Memory B cell (primary cell): ENCODE measurements around the gene ZNF593OS.

Experiments
- ATAC-seq: fragments of 150-1000 bp; cut with Tn5 transposase; 2 replicates; pipeline ENCODE4 v1.10.0; 2021; ENCODE audit warnings: low read depth, mild to moderate bottlenecking, moderate library complexity
- DNase-seq, 2 donors: peaks; one replicate each; pipeline ENCODE4 v3.0.0; 2022; ENCODE audit warnings: low spot score in 2 of 2
- H3K27ac Mint-ChIP-seq: one replicate; pipeline ENCODE4 v1.8.0; 2022; ENCODE audit warnings: mild to moderate bottlenecking, moderate library complexity, mixed read lengths
- H3K27me3 Mint-ChIP-seq: one replicate; pipeline ENCODE4 v1.8.0; 2022; ENCODE audit warnings: mixed read lengths
- H3K36me3 Mint-ChIP-seq: one replicate; pipeline ENCODE4 v1.8.0; 2022; ENCODE audit warnings: mild to moderate bottlenecking, mixed read lengths
- H3K4me1 Mint-ChIP-seq: one replicate; pipeline ENCODE4 v1.8.0; 2022; ENCODE audit warnings: mixed read lengths
- H3K4me3 Mint-ChIP-seq: one replicate; pipeline ENCODE4 v1.8.0; 2022; ENCODE audit warnings: mild to moderate bottlenecking, moderate library complexity, mixed read lengths
- H3K9me3 Mint-ChIP-seq: one replicate; pipeline ENCODE4 v1.8.0; 2022; ENCODE audit warnings: mixed read lengths

The ZNF593OS gene

DNA sequence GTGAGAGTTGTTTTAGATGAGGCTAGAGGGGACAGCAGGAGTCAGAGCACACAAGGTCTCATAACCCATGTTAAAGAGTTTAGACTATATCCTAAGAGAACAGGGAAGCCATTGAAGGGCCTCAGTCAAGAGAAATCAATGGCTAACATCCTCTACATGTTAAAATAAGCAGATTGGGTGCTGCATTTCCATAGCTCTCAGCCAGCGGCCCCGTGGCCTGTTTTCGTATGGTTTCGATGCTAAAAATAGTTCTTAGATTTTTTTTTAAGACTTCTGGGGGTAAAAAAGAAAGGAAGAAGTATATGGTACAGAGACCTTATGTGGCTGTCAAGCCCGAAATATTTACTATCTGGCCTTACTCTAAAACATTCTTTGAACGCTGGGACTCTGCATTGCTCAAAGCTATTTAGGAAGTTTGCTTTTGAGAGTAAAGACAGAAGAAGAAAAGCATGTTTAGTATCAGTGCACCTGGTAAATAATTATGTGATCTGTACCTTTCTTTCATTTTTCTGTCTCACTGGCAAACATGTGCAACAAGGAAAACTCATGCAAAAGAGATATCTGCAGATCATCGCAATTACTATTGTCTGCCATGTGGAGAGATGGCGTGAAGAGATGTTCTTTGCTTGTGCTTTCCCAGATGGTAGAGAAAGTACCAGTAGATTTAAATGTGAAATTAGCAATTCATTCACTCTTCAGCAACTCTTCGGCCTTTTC lies 51.6 kb downstream of the ZNF593OS start:
- no peak for DNase-seq
- Mint-ChIP-seq H3K4me1 (peaks cover 6% of the 10 kb centered on the region), H3K9me3 (no peaks in the 10 kb centered on the region), H3K36me3 (peaks cover 7% of the 10 kb centered on the region), H3K4me3 (no peak overlapping the region), H3K27ac (peak overlapping the region; percentile 33), H3K27me3 (no peaks in the 10 kb centered on the region)
- no peak for ATAC-seq
